K562 (cell line): ENCODE results near the gene RCOR3. TPM values are rescaled to one million over a fixed set of nuclear protein-coding genes. Genes with fewer than 3 reads are reported as not detected.
"Not testable (repeated sequence)": the region's sequence is repeated elsewhere in the genome, so short reads cannot be mapped to it uniquely, and the experiment has no call there.

Source experiments
- ATAC-seq: fragments of 200-7000 bp; cut with Tn5 transposase; 3 replicates; pipeline ENCODE4 v1.9.1; 2020; ENCODE audit warnings: moderate library complexity
- BruUV-seq: library from RNA; stranded (reverse); fragments of 400-500 nt; replicated peaks from 2 replicates; lab custom pipeline; 2021; lab: Mats Ljungman, UMichigan
- CTCF ChIA-PET: fragments of 300-600 bp; formaldehyde crosslinking; extraction: SDS; loops from one replicate; lab custom pipeline; 2021; ENCODE audit warnings: low intra/inter-chr PET ratio; lab: Yijun Ruan, JAX
- POLR2A ChIA-PET: fragments of 300-600, 350-650 bp; sonication (Branson Sonifier 250); formaldehyde crosslinking; extraction: SDS; loops from one replicate; lab custom pipeline; 2021; ENCODE audit warnings: antibody characterized with exemption, inconsistent platforms; lab: Yijun Ruan, JAX
- DNase-seq, 4 experiments: peaks; one replicate each; pipeline versions ENCODE4 v3.0.0 to v3.0.0-alpha.2; 2011 to 2018; ENCODE audit warnings: low spot score in 3 of 4, mixed read lengths in 3 of 4; ENCODE audit errors: extremely low read depth in 1 of 4
- FAIRE-seq: peaks from 2 replicates; lab custom pipeline; 2011; peaks lifted over from hg19 to GRCh38; lab: Jason Lieb, UNC
- H2AFZ ChIP-seq: 2 replicates; pipeline ENCODE4 v1.6.0; 2011; ENCODE audit warnings: low read depth, low read length, control low read depth, inconsistent platforms
- H3K27ac ChIP-seq: fragments of 200-600 bp; 3 replicates; pipeline ENCODE4 v1.8.0; 2011; ENCODE audit warnings: low read depth, mild to moderate bottlenecking, control low read depth, inconsistent platforms, low read length, moderate library complexity, mixed read lengths; ENCODE audit errors: extremely low read depth
- H3K27me3 ChIP-seq, 2 experiments: fragments of 300-600 bp in 1 of 2; 2 replicates in 1 of 2; 3 replicates in 1 of 2; pipeline versions ENCODE4 v1.6.0 to v1.8.0; 2011; ENCODE audit warnings: inconsistent platforms in 2 of 2, low read length in 2 of 2, mild to moderate bottlenecking in 1 of 2, mixed read lengths in 1 of 2, moderate library complexity in 1 of 2; ENCODE audit not compliant: control insufficient read depth in 2 of 2, insufficient read depth in 2 of 2
- H3K36me3 ChIP-seq: fragments of 300-600 bp; 3 replicates; pipeline ENCODE4 v1.8.0; 2011; ENCODE audit warnings: mild to moderate bottlenecking, low read length, inconsistent platforms; ENCODE audit not compliant: control insufficient read depth, insufficient read depth
- H3K4me1 ChIP-seq, 2 experiments: fragments of 200-600 bp in 1 of 2; replicated peaks in 1 of 2; 2 replicates in 1 of 2; 3 replicates in 1 of 2; pipeline versions ENCODE4 v1.5.1 to v1.8.0; 2011; ENCODE audit warnings: inconsistent platforms in 2 of 2, low read length in 2 of 2, mild to moderate bottlenecking in 1 of 2, mixed read lengths in 1 of 2, moderate library complexity in 1 of 2; ENCODE audit not compliant: control insufficient read depth in 2 of 2, insufficient read depth in 2 of 2
- H3K4me2 ChIP-seq: 2 replicates; pipeline ENCODE4 v1.6.1; 2011; ENCODE audit warnings: low read length, control low read depth, inconsistent platforms, mixed read lengths; ENCODE audit not compliant: insufficient read depth
- H3K4me3 ChIP-seq: fragments of 200-600 bp; sonication (generic), shearing (Covaris generic); 2 replicates; pipeline ENCODE4 v1.5.1; 2016; ENCODE audit warnings: control low read depth, inconsistent platforms
- H3K79me2 ChIP-seq: fragments of 200-600 bp; 3 replicates; pipeline ENCODE4 v1.8.0; 2011; ENCODE audit warnings: low read length, inconsistent platforms; ENCODE audit not compliant: control insufficient read depth, insufficient read depth
- H3K9ac ChIP-seq, 2 experiments: 2 replicates each; pipeline versions ENCODE4 v1.6.0 to v1.6.1; 2011; ENCODE audit warnings: low read depth in 2 of 2, low read length in 2 of 2, control low read depth in 1 of 2, inconsistent platforms in 1 of 2, mild to moderate bottlenecking in 1 of 2, mixed read lengths in 1 of 2; ENCODE audit not compliant: insufficient read depth in 1 of 2
- H3K9me1 ChIP-seq: one replicate; pipeline ENCODE4 v1.6.0; 2011; ENCODE audit warnings: inconsistent platforms, mild to moderate bottlenecking, low read length, moderate library complexity; ENCODE audit not compliant: control insufficient read depth, insufficient read depth
- H3K9me3 ChIP-seq: replicated peaks from 2 replicates; pipeline ENCODE4 v1.5.1; 2011; ENCODE audit warnings: low read depth, low read length, inconsistent platforms; ENCODE audit not compliant: control insufficient read depth, insufficient read depth
- H4K20me1 ChIP-seq: replicated peaks from 2 replicates; pipeline ENCODE4 v1.6.1; 2011; ENCODE audit warnings: low read length, inconsistent platforms, mixed read lengths; ENCODE audit not compliant: control insufficient read depth, insufficient read depth
- ARNT ChIP-seq, 2 experiments: fragments of 450-650 bp; IDR thresholded peaks; 2 replicates each; pipeline ENCODE4 v1.6.1; 2016; ENCODE audit warnings: mild to moderate bottlenecking in 1 of 2
- CEBPZ ChIP-seq: fragments of 150-350 bp; IDR thresholded peaks from 2 replicates; pipeline ENCODE4 v1.6.1; 2014; ENCODE audit warnings: low read depth, mild to moderate bottlenecking, low read length, borderline replicate concordance
- SIX5 ChIP-seq, 2 experiments: IDR thresholded peaks; 2 replicates each; pipeline ENCODE4 v1.6.1; 2011; ENCODE audit warnings: low read length in 2 of 2, borderline replicate concordance in 1 of 2, low read depth in 1 of 2, mild to moderate bottlenecking in 1 of 2, moderate library complexity in 1 of 2; ENCODE audit not compliant: insufficient read depth in 1 of 2
- ZNF140 ChIP-seq: fragments of 250-450 bp; sonication (Bioruptor Pico); IDR thresholded peaks from 2 replicates; pipeline ENCODE4 v1.8.0; 2021; ENCODE audit warnings: moderate library complexity, mild to moderate bottlenecking, inconsistent platforms
- WGBS: fragments of 100-300 bp; shearing (Covaris generic); methylation state at CpG from one replicate; pipeline ENCODE4 v1.1.6; 2016; ENCODE audit warnings: low coverage, mixed read lengths; ENCODE audit not compliant: insufficient coverage; ENCODE audit errors: missing lambda C conversion rate; 5-methylcytosine and 5-hydroxymethylcytosine counted together
- in situ Hi-C: fragments of 300-500 bp; cut with MboI; formaldehyde crosslinking; loops from 4 replicates; pipeline ENCODE4 v1.15.0; 2018; ENCODE audit warnings: inconsistent platforms, mixed read lengths
- intact Hi-C: fragments of 100-400 bp; cut with micrococcal nuclease; formaldehyde crosslinking; loops from 2 replicates; pipeline ENCODE4 v1.14.2; 2022
- polyA plus RNA-seq, 8 experiments: library from polyadenylated mRNA; depleted of rRNA in 4 of 8; stranded (reverse) in 5 of 8; unstranded in 3 of 8; fragments of >200 nt; fragmentation: Nextera tagmentation in 2 of 8; fragmentation: Illumina TruSeq in 1 of 8; extraction: Ambion mirVana in 2 of 8; extraction: Trizol in 1 of 8; gene quantifications; 2 replicates each; pipeline versions ENCODE4 v1.2.1 to v1.2.3, GENCODE V29; 2011 to 2014; ENCODE audit warnings: inconsistent platforms in 1 of 8, missing spikeins in 1 of 8
- total RNA-seq, 7 experiments: library from RNA; depleted of rRNA in 6 of 7; stranded (reverse); fragments of >200 nt in 6 of 7; fragmentation: Illumina TruSeq in 2 of 7; extraction: Trizol in 2 of 7; gene quantifications; 2 replicates each; pipeline versions ENCODE4 v1.2.1 to v1.2.3, GENCODE V29; 2011 to 2021; ENCODE audit warnings: low replicate concordance in 1 of 7

The RCOR3 gene
- total and polyA plus RNA-seq, 9 of the 15 experiments (the other 6 are each of a cell fraction or from before 2014, with no cell fraction given): 9.7 to 42.7 (median 29.5) TPM

- in situ Hi-C loops: no loop called here
- H3K9ac ChIP-seq: no peak overlapping the region
- no peaks in the 10 kb centered on the region for H4K20me1 ChIP-seq
- no peak for TF ChIP-seq ARNT (IDR thresholded peaks at IDR 0.05)
- no peak for TF ChIP-seq CEBPZ
- TF ChIP-seq ZNF140 (CRISPR knock-in tag): no peak
- TF ChIP-seq SIX5 (IDR thresholded peaks at IDR 0.05; ENCODE audit: borderline replicate concordance in 1 of 2, insufficient read depth in 1 of 2, low read depth in 1 of 2, low read length in 2 of 2): no peak
- TF ChIP-seq, all 486 proteins: peak for 0
- H3K27ac ChIP-seq: no peak overlapping the region
- H3K9me3 ChIP-seq: no peaks in the 10 kb centered on the region
- CTCF ChIA-PET: no interaction called here
- WGBS: 63% methylated on average over 1 of the region's 1 CpG
- POLR2A ChIA-PET: interaction anchor here (0.8 kb wide), 1 partner anchor 12 kb away, joined by 3 read pairs; no protein-coding TSS in a partner anchor
- no peaks in the 10 kb centered on the region for H3K79me2 ChIP-seq
- no peaks in the 10 kb centered on the region for H3K27me3 ChIP-seq
- no peak overlapping the region for H3K4me3 ChIP-seq
- no peaks in the 10 kb centered on the region for H3K36me3 ChIP-seq
- intact Hi-C loops: no loop called here
- no peak for ATAC-seq
- H3K4me2 ChIP-seq: no peak overlapping the region
- DNase-seq: no peak
- no peaks in the 10 kb centered on the region for H3K4me1 ChIP-seq
- H2AFZ ChIP-seq: no peak overlapping the region
- BruUV-seq: no TSS peak
- H3K9me1 ChIP-seq: no peaks in the 10 kb centered on the region
- no peak for FAIRE-seq
Measured at GRCh38 chr1:211241071-211241470, 18.1 kb upstream of the RCOR3 start.

GRCh38 chr1:211243639-211244038 lies 15.5 kb upstream of the RCOR3 start:
- WGBS: 55% methylated on average over 5 of the region's 5 CpGs
- H3K27ac ChIP-seq, H3K36me3 ChIP-seq, FAIRE-seq, H3K4me1 ChIP-seq, ATAC-seq, H3K9me3 ChIP-seq, H3K4me3 ChIP-seq, H3K9me1 ChIP-seq, H3K4me2 ChIP-seq, H3K27me3 ChIP-seq, DNase-seq, in situ Hi-C loops, intact Hi-C loops, CTCF ChIA-PET, H3K79me2 ChIP-seq, H3K9ac ChIP-seq, H4K20me1 ChIP-seq, H2AFZ ChIP-seq, BruUV-seq: not testable (repeated sequence)
- POLR2A ChIA-PET: interaction anchor here (0.6 to 3.7 kb wide), 2 partner anchors 14 to 1365 kb away, joined by 3 to 18 read pairs; partner anchors contain the start of genes ATF3 and RCOR3

- H3K9ac ChIP-seq, CTCF ChIA-PET, intact Hi-C loops, H3K4me1 ChIP-seq, H3K27ac ChIP-seq, H3K36me3 ChIP-seq, H3K9me1 ChIP-seq, H4K20me1 ChIP-seq, H2AFZ ChIP-seq, H3K27me3 ChIP-seq, H3K4me2 ChIP-seq, POLR2A ChIA-PET, H3K4me3 ChIP-seq, DNase-seq, H3K79me2 ChIP-seq, H3K9me3 ChIP-seq, ATAC-seq, BruUV-seq, in situ Hi-C loops, FAIRE-seq: not testable (repeated sequence)
- 91% methylated on average over 4 of the region's 4 CpGs for WGBS
Measured at GRCh38 chr1:211246583-211246982, 12.6 kb upstream of the RCOR3 start.
